IPS-20b (cell line): ENCODE data around the gene STAT4.

Source experiments
- H3K27ac ChIP-seq: one replicate; pipeline ENCODE4 v1.5.1; 2013; ENCODE audit warnings: low read length
- H3K27me3 ChIP-seq: 2 replicates; pipeline ENCODE4 v1.6.1; 2013; ENCODE audit warnings: mild to moderate bottlenecking, low read length, inconsistent platforms; ENCODE audit not compliant: insufficient read depth
- H3K36me3 ChIP-seq: 2 replicates; pipeline ENCODE4 v1.6.1; 2013; ENCODE audit warnings: low read depth, mild to moderate bottlenecking, inconsistent platforms, low read length, moderate library complexity; ENCODE audit not compliant: insufficient read depth
- H3K4me1 ChIP-seq: 2 replicates; pipeline ENCODE4 v1.6.1; 2013; ENCODE audit warnings: mild to moderate bottlenecking, control low read depth, inconsistent platforms, low read length, moderate library complexity; ENCODE audit not compliant: insufficient read depth
- H3K4me3 ChIP-seq: 2 replicates; pipeline ENCODE4 v1.5.1; 2013; ENCODE audit warnings: mild to moderate bottlenecking, low read length, inconsistent platforms
- H3K9ac ChIP-seq: 2 replicates; pipeline ENCODE4 v1.6.1; 2013; ENCODE audit warnings: low read depth, mild to moderate bottlenecking, inconsistent platforms, low read length, moderate library complexity
- H3K9me3 ChIP-seq: 2 replicates; pipeline ENCODE4 v1.6.1; 2013; ENCODE audit warnings: mild to moderate bottlenecking, low read depth, low read length, inconsistent platforms; ENCODE audit not compliant: insufficient read depth

Gene STAT4

DNA sequence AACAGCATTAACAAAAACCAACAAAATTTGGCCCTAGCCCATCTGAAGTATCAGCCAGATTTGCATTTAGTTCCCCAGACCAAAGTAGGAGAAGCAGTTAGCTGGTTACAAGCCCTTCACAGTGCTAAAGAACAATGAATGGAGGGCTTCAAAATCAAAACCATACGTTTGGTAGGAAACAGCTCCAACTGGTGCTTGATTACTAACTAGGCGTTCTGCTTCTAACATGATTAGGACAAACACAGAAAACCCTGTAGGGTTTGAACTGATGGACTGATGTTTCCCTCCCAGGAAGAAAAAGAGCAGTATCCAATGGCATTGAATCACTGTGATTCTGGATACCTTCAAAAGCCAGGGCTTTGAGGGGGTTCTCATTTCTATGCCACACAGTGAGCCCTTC is 20.5 kb upstream of the STAT4 start:
- Histone ChIP-seq H3K9me3 (no peaks in the 10 kb centered on the region), H3K9ac (no peak overlapping the region), H3K27me3 (no peaks in the 10 kb centered on the region), H3K27ac (no peak overlapping the region), H3K4me1 (peaks cover 8% of the 10 kb centered on the region; the same call in 1 of the 2 replicates), H3K36me3 (no peaks in the 10 kb centered on the region), H3K4me3 (no peak overlapping the region)

DNA sequence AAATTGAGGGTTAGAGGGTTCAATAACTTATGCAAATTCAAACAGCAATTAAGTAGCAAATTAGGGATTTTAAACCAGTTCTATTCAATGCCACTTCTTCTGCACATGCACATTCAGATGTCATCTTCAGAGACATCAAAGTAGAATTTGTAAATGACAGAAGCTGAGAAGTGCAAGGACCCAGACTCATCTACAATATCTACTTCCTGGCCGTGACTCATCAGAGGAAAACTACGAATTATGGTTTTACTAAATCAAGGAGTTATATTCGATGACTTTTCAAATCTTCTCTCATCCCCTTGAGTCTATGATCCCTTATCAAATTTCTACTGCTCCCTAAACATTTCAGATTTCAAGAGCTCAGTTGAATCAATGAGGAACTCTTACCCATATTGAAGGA is 20.0 kb upstream of the STAT4 start:
- Histone ChIP-seq H3K9ac (no peak overlapping the region), H3K36me3 (no peaks in the 10 kb centered on the region), H3K9me3 (no peaks in the 10 kb centered on the region), H3K27ac (no peak overlapping the region), H3K4me1 (peaks cover 8% of the 10 kb centered on the region; the same call in 1 of the 2 replicates), H3K27me3 (no peaks in the 10 kb centered on the region), H3K4me3 (no peak overlapping the region)

DNA sequence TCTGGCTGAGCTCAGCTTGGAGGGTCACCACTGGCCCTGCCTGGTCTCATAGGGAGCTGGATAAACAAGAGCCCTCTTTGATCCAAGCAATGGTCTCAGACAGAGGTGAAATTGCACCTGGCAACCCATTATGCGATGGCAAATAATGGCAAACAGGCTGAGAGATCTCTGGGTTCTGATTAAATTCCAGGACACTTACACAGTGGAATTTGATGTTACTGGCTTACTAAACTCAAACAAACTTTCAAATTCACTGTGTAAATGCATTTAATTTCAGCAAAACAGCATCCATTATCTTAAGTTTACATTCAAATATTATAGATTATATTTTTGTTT is 19.5 kb upstream of the STAT4 start:
- Histone ChIP-seq H3K27ac (no peak overlapping the region), H3K36me3 (no peaks in the 10 kb centered on the region), H3K9me3 (no peaks in the 10 kb centered on the region), H3K27me3 (no peaks in the 10 kb centered on the region), H3K4me3 (no peak overlapping the region), H3K4me1 (peaks cover 10% of the 10 kb centered on the region; the same call in 1 of the 2 replicates), H3K9ac (no peak overlapping the region)

DNA sequence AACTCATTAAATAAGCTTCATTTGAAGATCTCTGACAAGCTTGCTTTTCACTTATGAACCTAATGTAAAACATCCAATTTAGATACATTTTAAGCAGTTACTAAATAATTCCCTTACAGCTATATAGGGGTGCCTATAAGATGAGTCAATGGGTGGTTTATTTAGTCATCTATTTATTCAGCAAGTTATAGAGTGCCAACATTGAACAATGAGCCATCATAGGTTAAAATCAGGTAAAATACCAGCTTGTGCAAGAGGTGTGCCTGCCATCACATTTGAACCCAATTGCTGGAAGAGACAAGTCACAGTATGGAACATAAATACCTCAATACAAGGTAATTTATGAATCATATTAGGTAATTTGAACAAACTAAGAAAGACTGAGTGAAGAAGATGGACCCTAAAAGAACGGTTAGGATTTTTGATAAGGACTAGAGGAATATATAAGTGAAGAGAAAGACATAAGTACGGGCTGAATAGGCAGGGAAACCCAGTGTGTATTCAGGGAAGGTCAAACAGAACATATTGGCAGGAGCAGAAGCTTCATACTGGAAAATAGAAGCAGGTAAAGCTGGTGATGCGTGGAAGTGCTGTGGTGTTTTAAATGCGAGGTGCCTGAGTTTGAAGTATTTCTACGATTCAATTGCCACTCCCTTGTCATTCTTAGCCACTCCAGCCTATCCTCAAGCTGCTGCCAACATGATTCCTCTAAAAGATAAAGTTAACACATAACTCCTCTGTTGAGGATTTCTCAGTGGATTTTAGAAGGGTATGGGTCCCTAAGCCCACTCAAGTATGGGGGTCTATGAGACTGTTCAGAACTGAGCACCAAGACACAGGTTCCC is 18.9 kb upstream of the STAT4 start:
- H3K27me3 ChIP-seq, result no peaks in the 10 kb centered on the region
- H3K4me1 ChIP-seq, result peaks cover 10% of the 10 kb centered on the region; the same call in 1 of the 2 replicates
- H3K27ac ChIP-seq, result no peak overlapping the region
- H3K9me3 ChIP-seq, result no peaks in the 10 kb centered on the region
- H3K9ac ChIP-seq, result no peak overlapping the region
- no peak overlapping the region for H3K4me3 ChIP-seq
- H3K36me3 ChIP-seq, result no peaks in the 10 kb centered on the region

DNA sequence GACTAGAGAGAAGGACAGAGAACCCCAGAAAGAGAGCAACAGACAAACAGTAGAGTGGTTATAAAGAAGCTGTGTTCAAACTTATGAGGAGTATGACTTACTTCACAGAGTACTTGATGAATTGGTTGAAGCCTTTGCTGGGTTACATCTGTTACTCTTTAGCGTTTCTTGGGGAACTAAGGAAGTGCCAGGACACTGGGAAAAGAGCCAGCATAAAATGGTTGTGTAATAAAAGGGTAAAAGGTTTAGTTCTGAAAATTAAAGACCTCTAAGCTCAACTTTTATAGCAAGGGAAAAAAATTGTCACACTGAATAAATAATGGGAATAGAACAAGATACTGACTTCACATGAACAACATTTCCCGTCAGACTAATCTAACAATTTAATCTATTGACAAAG is 17.0 kb upstream of the STAT4 start:
- Histone ChIP-seq H3K4me1 (peaks cover 3% of the 10 kb centered on the region; the same call in 1 of the 2 replicates), H3K36me3 (no peaks in the 10 kb centered on the region), H3K27ac (no peak overlapping the region), H3K9ac (no peak overlapping the region), H3K9me3 (no peaks in the 10 kb centered on the region), H3K4me3 (no peak overlapping the region), H3K27me3 (no peaks in the 10 kb centered on the region)

DNA sequence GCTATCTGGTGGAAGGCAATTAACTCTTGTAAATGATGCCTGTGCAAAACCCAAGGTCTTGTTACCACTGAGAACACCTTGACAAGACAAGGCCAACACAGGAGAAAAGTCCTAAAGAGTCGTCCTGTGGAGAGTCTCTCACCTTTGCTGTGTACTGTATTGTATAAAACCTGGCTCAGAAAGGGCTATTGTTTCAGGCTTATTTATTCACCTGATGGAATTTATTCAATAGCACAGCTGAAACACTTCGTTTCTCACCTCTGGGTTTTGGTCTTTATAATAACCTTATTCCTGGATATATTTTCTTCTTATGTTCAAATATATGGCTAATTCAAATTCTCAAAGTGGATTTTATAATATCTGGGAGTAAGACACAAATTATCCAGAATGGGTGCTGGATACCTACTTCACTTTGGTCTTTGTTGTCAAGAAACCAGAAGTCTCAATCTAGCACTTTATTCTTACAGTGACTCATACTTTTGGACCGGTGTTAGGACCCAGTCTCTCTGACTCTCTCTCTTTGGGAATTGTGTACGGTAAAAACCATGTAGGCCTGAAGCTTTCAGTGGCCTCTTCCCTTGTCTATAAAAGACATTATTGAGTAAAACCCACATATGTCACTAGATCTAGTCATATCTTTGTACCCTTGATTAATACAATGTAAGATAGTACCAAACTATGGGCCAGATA is 16.1 kb upstream of the STAT4 start:
- Histone ChIP-seq H3K9ac (no peak overlapping the region), H3K4me1 (peaks cover 3% of the 10 kb centered on the region; the same call in 1 of the 2 replicates), H3K27me3 (no peaks in the 10 kb centered on the region), H3K4me3 (no peak overlapping the region), H3K9me3 (no peaks in the 10 kb centered on the region), H3K27ac (no peak overlapping the region), H3K36me3 (no peaks in the 10 kb centered on the region)

DNA sequence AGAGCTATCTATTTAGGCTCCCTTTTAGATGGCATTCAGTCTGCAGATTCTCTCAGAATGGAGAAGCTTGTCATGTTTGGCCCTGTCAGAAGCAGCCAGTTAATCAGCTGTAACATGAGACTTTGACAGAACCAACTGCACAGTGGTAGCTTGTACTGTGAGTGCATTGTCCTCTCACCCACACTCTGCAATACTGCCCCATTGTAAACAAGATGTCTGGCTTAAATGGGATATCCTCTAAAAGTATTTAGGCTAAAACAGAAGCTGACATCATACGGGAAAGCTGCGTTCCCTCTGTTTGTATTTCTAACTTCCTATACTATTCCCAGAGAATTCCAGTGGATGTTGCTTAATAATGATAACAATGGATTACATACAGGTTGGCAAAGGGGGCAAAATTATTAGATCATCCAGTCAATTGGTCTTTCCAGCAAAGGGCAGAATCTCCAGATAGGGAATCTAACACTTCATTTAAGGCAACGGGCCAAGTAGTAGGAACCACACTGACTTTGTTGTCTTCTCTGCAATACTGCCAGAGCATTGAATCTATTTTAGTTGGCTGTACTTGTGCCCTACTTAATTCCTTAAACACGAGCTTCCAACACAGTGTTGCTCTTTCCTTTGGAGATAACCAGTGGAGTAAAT is 15.4 kb upstream of the STAT4 start:
- H3K9ac ChIP-seq, result no peak overlapping the region
- no peaks in the 10 kb centered on the region for H3K27me3 ChIP-seq
- H3K4me1 ChIP-seq, result peaks cover 3% of the 10 kb centered on the region; the same call in 1 of the 2 replicates
- H3K27ac ChIP-seq, result no peak overlapping the region
- H3K36me3 ChIP-seq, result no peaks in the 10 kb centered on the region
- no peaks in the 10 kb centered on the region for H3K9me3 ChIP-seq
- H3K4me3 ChIP-seq, result no peak overlapping the region

DNA sequence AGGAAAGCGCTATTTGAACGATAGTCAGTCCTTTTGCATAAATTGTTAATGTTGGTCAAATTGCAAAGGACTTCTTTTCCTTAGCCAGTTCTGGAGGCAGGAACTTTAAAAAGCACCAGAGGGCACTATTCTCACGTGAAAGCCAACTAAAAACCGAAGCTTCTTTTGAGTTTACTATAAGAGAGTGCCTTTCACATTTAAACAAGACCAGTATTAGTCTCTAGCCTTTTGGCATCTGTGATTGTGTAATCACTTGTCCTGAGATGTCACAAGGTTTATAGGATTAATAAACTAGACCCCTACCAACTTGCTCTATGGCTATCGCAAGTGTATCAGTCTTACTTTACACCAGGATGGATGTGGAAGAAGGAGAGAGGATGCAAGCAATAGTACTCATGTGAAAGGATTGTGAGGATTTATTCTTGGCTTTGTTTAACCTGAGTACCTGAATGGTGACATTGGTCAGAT is 14.4 kb upstream of the STAT4 start:
- no peaks in the 10 kb centered on the region for H3K36me3 ChIP-seq
- H3K27ac ChIP-seq, result no peak overlapping the region
- H3K4me1 ChIP-seq, result peaks cover 3% of the 10 kb centered on the region; the same call in 1 of the 2 replicates
- no peaks in the 10 kb centered on the region for H3K9me3 ChIP-seq
- no peak overlapping the region for H3K4me3 ChIP-seq
- H3K27me3 ChIP-seq, result no peaks in the 10 kb centered on the region
- H3K9ac ChIP-seq, result no peak overlapping the region

DNA sequence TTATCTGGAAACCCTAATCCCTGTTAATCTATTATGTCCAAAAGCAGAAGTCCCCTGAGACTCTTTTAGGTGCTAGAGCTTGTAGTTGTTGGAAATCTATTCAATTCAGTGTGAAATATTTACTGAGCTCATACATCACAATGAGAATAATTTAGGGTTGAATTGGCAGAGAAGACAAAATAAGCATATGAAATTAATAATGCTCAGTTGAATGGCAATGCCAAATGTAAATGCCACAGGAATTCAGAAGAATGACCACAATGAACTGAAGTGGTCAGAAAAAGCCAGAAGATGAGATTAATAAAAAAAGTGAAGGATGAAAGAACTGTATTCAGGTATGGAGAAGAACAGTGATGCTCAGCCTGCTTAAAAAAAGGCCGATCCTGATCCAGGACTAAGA is 8.0 kb upstream of the STAT4 start:
- Histone ChIP-seq H3K36me3 (no peaks in the 10 kb centered on the region), H3K9ac (no peak overlapping the region), H3K27ac (no peak overlapping the region), H3K9me3 (no peaks in the 10 kb centered on the region), H3K4me1 (no peaks in the 10 kb centered on the region), H3K27me3 (no peaks in the 10 kb centered on the region), H3K4me3 (no peak overlapping the region)

DNA sequence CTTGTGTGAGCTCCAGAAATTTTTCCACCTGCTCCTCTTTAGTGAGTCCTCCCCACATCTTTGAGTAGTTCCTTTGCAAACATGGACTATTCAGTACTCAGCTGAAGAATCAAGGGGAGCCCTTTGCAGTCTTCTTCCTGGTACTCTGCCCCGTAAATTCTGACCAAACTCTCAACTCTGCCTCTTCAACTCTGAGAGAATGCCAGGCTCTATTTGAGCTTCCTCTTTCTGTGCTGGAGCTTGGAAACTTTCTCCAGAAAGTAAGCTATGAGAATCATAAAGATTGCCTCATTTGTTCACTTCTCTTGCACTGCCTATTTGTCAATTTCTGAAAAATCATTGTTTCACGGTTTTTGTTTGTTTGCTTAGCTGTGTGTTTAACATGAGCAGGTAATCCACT is 7.4 kb upstream of the STAT4 start:
- Histone ChIP-seq H3K9me3 (no peaks in the 10 kb centered on the region), H3K4me3 (no peak overlapping the region), H3K36me3 (no peaks in the 10 kb centered on the region), H3K4me1 (no peaks in the 10 kb centered on the region), H3K27ac (no peak overlapping the region), H3K9ac (no peak overlapping the region), H3K27me3 (no peaks in the 10 kb centered on the region)

DNA sequence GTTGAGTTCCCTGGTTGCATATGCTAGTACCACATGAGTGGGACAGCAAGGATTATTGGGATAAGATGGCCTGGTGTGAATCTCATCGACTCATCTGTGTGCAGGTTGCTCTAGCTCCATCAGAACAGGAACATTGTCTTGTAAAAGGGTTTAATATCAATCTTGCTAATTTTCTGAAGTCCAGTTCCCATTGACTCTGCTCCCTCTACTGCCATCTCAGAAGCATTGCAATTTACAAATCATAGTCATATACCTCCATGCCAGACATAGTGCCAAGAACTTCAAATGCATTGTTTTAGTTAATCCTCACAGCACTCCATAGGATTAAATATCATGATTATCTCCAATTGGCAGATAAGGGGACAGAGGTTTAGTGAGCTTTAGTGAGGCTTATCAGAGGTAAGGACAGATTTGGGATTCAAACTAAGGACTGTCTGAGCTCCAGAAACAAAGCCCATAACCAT is 4.8 kb upstream of the STAT4 start:
- no peaks in the 10 kb centered on the region for H3K36me3 ChIP-seq
- H3K9me3 ChIP-seq, result no peaks in the 10 kb centered on the region
- H3K27ac ChIP-seq, result no peak overlapping the region
- H3K9ac ChIP-seq, result no peak overlapping the region
- no peaks in the 10 kb centered on the region for H3K4me1 ChIP-seq
- H3K4me3 ChIP-seq, result no peak overlapping the region
- H3K27me3 ChIP-seq, result peaks cover 7% of the 10 kb centered on the region
